IPS-NIHi7 (cell line): Measurements from ENCODE around the gene KIAA0753.

Experiments
- DNase-seq: peaks from one replicate; pipeline ENCODE4 v3.0.0; 2012; ENCODE audit warnings: mixed read lengths; ENCODE audit errors: extremely low spot score

Gene KIAA0753

GRCh38 chr17:6641247-6641863, 844 bp upstream of the KIAA0753 start:
- peak; percentile 55 for DNase-seq

GRCh38 chr17:6639586-6640535, 650 bp downstream of the KIAA0753 start:
- DNase-seq: peak; percentile 38

- no peak for DNase-seq
Observed at GRCh38 chr17:6639014-6639585, 1.4 kb downstream of the KIAA0753 start.

GRCh38 chr17:6638046-6638908, 2.2 kb downstream of the KIAA0753 start:
- no peak for DNase-seq

- no peak for DNase-seq
Observed at GRCh38 chr17:6637458-6637840, 3.1 kb downstream of the KIAA0753 start.

- no peak for DNase-seq
Observed at GRCh38 chr17:6636616-6637457, 3.7 kb downstream of the KIAA0753 start.

- DNase-seq: no peak
Observed at GRCh38 chr17:6636105-6636504, 4.4 kb downstream of the KIAA0753 start.

- DNase-seq: no peak
Observed at GRCh38 chr17:6633263-6633662, 7.2 kb downstream of the KIAA0753 start.

GRCh38 chr17:6632530-6632929, 8.0 kb downstream of the KIAA0753 start:
- DNase-seq: no peak

- no peak for DNase-seq
Observed at GRCh38 chr17:6630390-6630789, 10.1 kb downstream of the KIAA0753 start.

GRCh38 chr17:6627019-6627418, 13.5 kb downstream of the KIAA0753 start:
- DNase-seq: no peak

- no peak for DNase-seq
Observed at GRCh38 chr17:6626616-6627015, 13.9 kb downstream of the KIAA0753 start.

- DNase-seq: no peak
Observed at GRCh38 chr17:6623941-6624340, 16.6 kb downstream of the KIAA0753 start.

- DNase-seq: no peak
Observed at GRCh38 chr17:6611231-6611630, 29.3 kb downstream of the KIAA0753 start.

GRCh38 chr17:6610011-6610410, 30.5 kb downstream of the KIAA0753 start:
- DNase-seq: no peak

- DNase-seq: no peak
Observed at GRCh38 chr17:6608321-6608720, 32.2 kb downstream of the KIAA0753 start.

GRCh38 chr17:6605142-6605541, 35.4 kb downstream of the KIAA0753 start:
- no peak for DNase-seq

GRCh38 chr17:6603744-6604325, 36.7 kb downstream of the KIAA0753 start:
- DNase-seq: no peak

GRCh38 chr17:6602141-6602540, 38.4 kb downstream of the KIAA0753 start:
- DNase-seq: no peak

GRCh38 chr17:6599364-6599763, 41.1 kb downstream of the KIAA0753 start:
- DNase-seq: no peak
